ENCODE measurements around the gene UCP3. TPM values are rescaled to one million over a fixed set of nuclear protein-coding genes. Genes with fewer than 3 reads are reported as not detected.

UCP3 gene
- total RNA-seq, 1 donor from 2014 or later = 2.7 TPM

- H3K9me3 ChIP-seq (replicated peaks) = no peaks in the 10 kb centered on the region
- H3K36me3 ChIP-seq = peaks cover 28% of the 10 kb centered on the region
- no peak for TF ChIP-seq CTCF (IDR thresholded peaks at IDR 0.05; ENCODE audit: borderline replicate concordance)
- intact Hi-C loops (cut with micrococcal nuclease) = no loop called here
- H3K4me3 ChIP-seq = no peak overlapping the region
- H3K4me1 ChIP-seq = peaks cover 53% of the 10 kb centered on the region
- H3K27ac ChIP-seq (replicated peaks) = no peak overlapping the region
- no peak for DNase-seq
- no peaks in the 10 kb centered on the region for H3K27me3 ChIP-seq (ENCODE audit: low read depth)
These were observed 2.1 kb downstream of the UCP3 start for GRCh38 chr11:74006743-74007304.

GRCh38 chr11:74005721-74006517 is 3.0 kb downstream of the UCP3 start:
- TF ChIP-seq CTCF (IDR thresholded peaks at IDR 0.05; ENCODE audit: borderline replicate concordance) = no peak
- intact Hi-C loops (cut with micrococcal nuclease) = no loop called here
- DNase-seq = no peak
- peaks cover 44% of the 10 kb centered on the region for H3K4me1 ChIP-seq
- no peak overlapping the region for H3K27ac ChIP-seq (replicated peaks)
- H3K27me3 ChIP-seq (ENCODE audit: low read depth) = no peaks in the 10 kb centered on the region
- H3K36me3 ChIP-seq = peaks cover 35% of the 10 kb centered on the region
- no peak overlapping the region for H3K4me3 ChIP-seq
- no peaks in the 10 kb centered on the region for H3K9me3 ChIP-seq (replicated peaks)

- H3K27me3 ChIP-seq (ENCODE audit: low read depth) = no peaks in the 10 kb centered on the region
- peaks cover 35% of the 10 kb centered on the region for H3K4me1 ChIP-seq
- DNase-seq = no peak
- intact Hi-C loops (cut with micrococcal nuclease) = no loop called here
- peaks cover 40% of the 10 kb centered on the region for H3K36me3 ChIP-seq
- H3K4me3 ChIP-seq = no peak overlapping the region
- H3K9me3 ChIP-seq (replicated peaks) = no peaks in the 10 kb centered on the region
- no peak overlapping the region for H3K27ac ChIP-seq (replicated peaks)
- no peak for TF ChIP-seq CTCF (IDR thresholded peaks at IDR 0.05; ENCODE audit: borderline replicate concordance)
These were observed 3.9 kb downstream of the UCP3 start for GRCh38 chr11:74004759-74005615.

GRCh38 chr11:74004046-74004695 is 4.7 kb downstream of the UCP3 start:
- no peaks in the 10 kb centered on the region for H3K27me3 ChIP-seq (ENCODE audit: low read depth)
- H3K9me3 ChIP-seq (replicated peaks) = no peaks in the 10 kb centered on the region
- TF ChIP-seq CTCF (IDR thresholded peaks at IDR 0.05; ENCODE audit: borderline replicate concordance) = no peak
- no peak overlapping the region for H3K27ac ChIP-seq (replicated peaks)
- H3K4me3 ChIP-seq = no peak overlapping the region
- H3K4me1 ChIP-seq = peaks cover 27% of the 10 kb centered on the region
- H3K36me3 ChIP-seq = peaks cover 40% of the 10 kb centered on the region
- no peak for DNase-seq
- intact Hi-C loops (cut with micrococcal nuclease) = no loop called here

- TF ChIP-seq CTCF (IDR thresholded peaks at IDR 0.05; ENCODE audit: borderline replicate concordance) = no peak
- H3K4me1 ChIP-seq = peaks cover 13% of the 10 kb centered on the region
- H3K9me3 ChIP-seq (replicated peaks) = no peaks in the 10 kb centered on the region
- no peak for DNase-seq
- no peak overlapping the region for H3K4me3 ChIP-seq
- peaks cover 40% of the 10 kb centered on the region for H3K36me3 ChIP-seq
- H3K27ac ChIP-seq (replicated peaks) = no peak overlapping the region
- intact Hi-C loops (cut with micrococcal nuclease) = no loop called here
- no peaks in the 10 kb centered on the region for H3K27me3 ChIP-seq (ENCODE audit: low read depth)
These were observed 6.1 kb downstream of the UCP3 start for GRCh38 chr11:74002832-74003231.
